ENCODE measurements around the gene DDX19B. TPM values are rescaled to one million over a fixed set of nuclear protein-coding genes. Genes with fewer than 3 reads are reported as not detected.

DDX19B gene
- total and polyA plus RNA-seq, 12 donors: 22.1 to 55.7 (median 32.4) TPM

DNA sequence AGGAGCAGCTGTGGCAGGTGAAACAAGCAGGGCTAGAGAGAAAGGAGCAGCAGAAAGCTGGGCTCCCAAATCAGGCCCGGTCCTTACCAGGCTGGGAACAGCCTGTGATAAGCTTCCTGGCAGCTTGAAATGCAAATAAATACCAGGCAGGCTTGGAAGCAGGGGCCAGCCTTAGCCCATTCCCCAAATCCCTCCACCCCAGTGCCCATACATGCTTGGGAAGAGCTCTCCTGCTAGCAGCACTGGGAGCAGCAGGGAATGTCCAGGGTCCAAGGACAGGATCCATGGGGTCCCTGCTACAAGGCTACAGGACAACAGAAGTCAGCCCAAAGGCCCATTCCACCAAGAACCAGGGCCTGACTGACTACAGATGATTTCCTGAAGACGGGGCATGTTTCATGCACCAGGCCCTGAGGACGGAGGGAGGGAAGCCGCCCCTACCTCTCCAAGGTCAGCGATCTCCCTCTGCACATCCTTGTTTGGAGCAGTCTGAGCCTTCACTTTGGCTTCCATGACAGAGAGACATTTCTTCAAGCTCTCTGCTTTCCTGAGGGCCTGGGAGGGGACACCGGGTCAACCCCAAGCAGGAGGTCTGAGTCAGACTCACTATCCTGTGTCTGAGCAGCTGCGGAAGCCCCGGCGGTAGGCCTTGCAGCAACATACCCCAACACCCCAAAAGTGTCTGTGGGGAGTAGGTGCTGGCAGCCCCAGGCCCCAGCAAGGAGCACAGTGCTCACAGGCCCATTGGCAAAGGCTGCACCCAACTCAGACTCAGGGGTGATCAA lies 44.6 kb upstream of the DDX19B start:
- Histone ChIP-seq H3K4me3 (no peak overlapping the region), H3K4me1 (replicated peaks in 1 of 2) (peaks cover 11 to 17% of the 10 kb centered on the region in 2 donors), H3K9me3 (replicated peaks in 1 of 3) (no peaks in the 10 kb centered on the region), H3K36me3 (replicated peaks in 1 of 2) (peaks cover 0 to 68% of the 10 kb centered on the region in 2 donors), H3K27me3 (no peaks in the 10 kb centered on the region), H3K27ac (no peak overlapping the region)
- intact Hi-C loops (cut with DNase I): loop anchor here in 1 of 2 donors (10.0 kb wide), 1 partner anchor 100 kb away; no protein-coding TSS in a partner anchor
- TF ChIP-seq, protein P1, sequence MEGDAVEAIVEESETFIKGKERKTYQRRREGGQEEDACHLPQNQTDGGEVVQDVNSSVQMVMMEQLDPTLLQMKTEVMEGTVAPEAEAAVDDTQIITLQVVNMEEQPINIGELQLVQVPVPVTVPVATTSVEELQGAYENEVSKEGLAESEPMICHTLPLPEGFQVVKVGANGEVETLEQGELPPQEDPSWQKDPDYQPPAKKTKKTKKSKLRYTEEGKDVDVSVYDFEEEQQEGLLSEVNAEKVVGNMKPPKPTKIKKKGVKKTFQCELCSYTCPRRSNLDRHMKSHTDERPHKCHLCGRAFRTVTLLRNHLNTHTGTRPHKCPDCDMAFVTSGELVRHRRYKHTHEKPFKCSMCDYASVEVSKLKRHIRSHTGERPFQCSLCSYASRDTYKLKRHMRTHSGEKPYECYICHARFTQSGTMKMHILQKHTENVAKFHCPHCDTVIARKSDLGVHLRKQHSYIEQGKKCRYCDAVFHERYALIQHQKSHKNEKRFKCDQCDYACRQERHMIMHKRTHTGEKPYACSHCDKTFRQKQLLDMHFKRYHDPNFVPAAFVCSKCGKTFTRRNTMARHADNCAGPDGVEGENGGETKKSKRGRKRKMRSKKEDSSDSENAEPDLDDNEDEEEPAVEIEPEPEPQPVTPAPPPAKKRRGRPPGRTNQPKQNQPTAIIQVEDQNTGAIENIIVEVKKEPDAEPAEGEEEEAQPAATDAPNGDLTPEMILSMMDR (IDR thresholded peaks at IDR 0.05): peak in 1 of 6 experiments; percentile 3
- TF ChIP-seq POLR2A (IDR thresholded peaks at IDR 0.05): no peak
- 87 to 100% (median 97%) methylated on average over 1 to 9 of the region's 9 CpGs for WGBS, 4 donors
- DNase-seq: peak in 1 of 7 donors; percentile 45

DNA sequence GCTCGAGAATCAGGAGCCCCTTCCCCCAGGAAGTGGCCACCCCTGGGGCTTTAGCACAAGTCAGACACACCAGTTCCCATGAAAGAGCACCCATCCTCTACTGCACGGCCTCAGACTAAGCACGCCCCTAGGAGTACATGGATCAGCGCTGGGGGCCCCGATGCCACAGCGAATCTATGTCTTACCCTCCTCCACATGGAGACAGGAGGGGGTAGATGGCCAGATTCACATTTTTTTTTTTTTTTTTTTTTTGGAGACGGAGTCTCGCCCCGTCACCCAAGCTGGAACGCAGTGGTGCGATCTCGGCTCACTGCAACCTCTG lies 44.1 kb upstream of the DDX19B start:
- Histone ChIP-seq H3K9me3 (replicated peaks in 1 of 3) (no peaks in the 10 kb centered on the region), H3K27ac (no peak overlapping the region), H3K4me1 (replicated peaks in 1 of 2) (peaks cover 5 to 11% of the 10 kb centered on the region in 2 donors), H3K4me3 (no peak overlapping the region), H3K27me3 (no peaks in the 10 kb centered on the region), H3K36me3 (replicated peaks in 1 of 2) (peaks cover 0 to 73% of the 10 kb centered on the region in 2 donors)
- 92 to 94% (median 93%) methylated on average over 11 to 12 of the region's 12 CpGs for WGBS, 4 donors
- intact Hi-C loops (cut with DNase I): loop anchor here in 1 of 2 donors (10.0 kb wide), 1 partner anchor 100 kb away; no protein-coding TSS in a partner anchor
- TF ChIP-seq POLR2A (IDR thresholded peaks at IDR 0.05): no peak
- TF ChIP-seq, protein P1 (IDR thresholded peaks at IDR 0.05): no peak
- peak in 1 of 7 donors; percentile 42 for DNase-seq

DNA sequence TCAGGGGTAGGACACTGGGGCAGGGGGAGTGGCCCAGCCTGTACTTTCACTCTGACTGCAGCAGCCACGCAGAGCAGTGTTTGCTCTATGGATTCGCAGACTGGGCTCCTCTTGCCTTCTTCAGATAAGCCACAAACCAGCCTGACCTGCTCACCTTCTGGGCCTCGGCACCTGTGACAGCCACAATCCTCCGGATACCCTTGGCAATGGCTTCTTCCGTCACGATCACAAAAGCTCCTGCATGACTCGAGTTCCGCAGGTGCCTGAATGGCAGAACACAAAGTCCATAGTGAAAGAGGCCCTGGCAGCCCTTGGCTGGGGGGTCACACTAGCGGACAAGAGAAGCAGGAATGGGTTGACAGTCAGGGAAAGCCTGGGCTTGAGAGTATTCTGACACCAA lies 43.4 kb upstream of the DDX19B start:
- TF ChIP-seq, protein P1 (IDR thresholded peaks at IDR 0.05): no peak
- TF ChIP-seq POLR2A (IDR thresholded peaks at IDR 0.05): no peak
- no peak overlapping the region for H3K27ac ChIP-seq
- H3K36me3 ChIP-seq (replicated peaks in 1 of 2): peaks cover 0 to 80% of the 10 kb centered on the region in 2 donors
- DNase-seq: peak in 1 of 7 donors; percentile 41
- H3K9me3 ChIP-seq (replicated peaks in 1 of 3): no peaks in the 10 kb centered on the region
- no peak overlapping the region for H3K4me3 ChIP-seq
- 94 to 96% (median 95%) methylated on average over 5 to 9 of the region's 9 CpGs for WGBS, 4 donors
- intact Hi-C loops (cut with DNase I): loop anchor here in 1 of 2 donors (10.0 kb wide), 1 partner anchor 101 kb away; no protein-coding TSS in a partner anchor
- H3K27me3 ChIP-seq: no peaks in the 10 kb centered on the region
- peaks cover 0 to 5% of the 10 kb centered on the region in 2 donors for H3K4me1 ChIP-seq (replicated peaks in 1 of 2)

DNA sequence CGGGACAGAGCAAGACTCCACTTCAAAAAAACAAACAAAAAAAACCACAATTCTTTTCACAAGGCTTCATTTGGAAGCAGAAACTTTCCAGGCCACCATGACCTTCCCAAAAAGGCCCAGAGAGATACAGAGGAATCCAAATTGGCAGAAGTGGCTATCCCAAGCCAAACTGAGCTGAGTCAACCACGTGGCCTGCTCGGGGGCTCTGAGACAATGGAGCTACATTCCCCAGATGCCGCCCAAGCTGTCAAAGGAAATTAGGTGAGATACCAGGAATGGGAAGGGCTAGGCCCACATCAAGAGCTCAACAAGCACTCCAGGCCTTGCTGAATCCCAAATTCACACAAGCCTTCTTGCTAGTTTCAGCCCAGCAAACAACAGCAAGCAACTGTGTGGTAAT lies 41.6 kb upstream of the DDX19B start:
- TF ChIP-seq, protein P1 (IDR thresholded peaks at IDR 0.05): no peak
- TF ChIP-seq POLR2A (IDR thresholded peaks at IDR 0.05): no peak
- peak in 4 of 7 donors; percentile 21 to 47 (median 30) for DNase-seq
- Histone ChIP-seq H3K9me3 (replicated peaks in 1 of 3) (no peaks in the 10 kb centered on the region), H3K27me3 (no peaks in the 10 kb centered on the region), H3K4me3 (no peak overlapping the region), H3K4me1 (replicated peaks in 1 of 2) (no peaks in the 10 kb centered on the region), H3K36me3 (replicated peaks in 1 of 2) (peaks cover 0 to 94% of the 10 kb centered on the region in 2 donors), H3K27ac (peak overlapping the region in 1 of 5 donors; percentile 34)
- intact Hi-C loops (cut with DNase I): loop anchor here in 1 of 2 donors (10.0 kb wide), 1 partner anchor 103 kb away; no protein-coding TSS in a partner anchor
- WGBS, 4 donors: 38 to 68% (median 48%) methylated on average over 3 to 4 of the region's 4 CpGs

Data from adrenal gland (tissue), 12 donors.